KOPT-K1 (cell line): Measurements from ENCODE around the gene ASIC4.

Experiments used
- H3K27ac ChIP-seq: fragments of 200-600 bp; sonication (generic); 2 replicates; pipeline ENCODE4 v1.5.1; 2016; ENCODE audit warnings: antibody characterized with exemption, mild to moderate bottlenecking, low read depth, low read length; ENCODE audit not compliant: poor library complexity, severe bottlenecking
- H3K36me3 ChIP-seq: fragments of 200-600 bp; sonication (generic); 2 replicates; pipeline ENCODE4 v1.5.1; 2017; ENCODE audit warnings: antibody characterized with exemption, mild to moderate bottlenecking, low read length, moderate library complexity; ENCODE audit not compliant: insufficient read depth
- H3K9me3 ChIP-seq: fragments of 200-600 bp; sonication (generic); 2 replicates; pipeline ENCODE4 v1.5.1; 2017; ENCODE audit warnings: antibody characterized with exemption, low read length, mild to moderate bottlenecking; ENCODE audit not compliant: insufficient read depth, poor library complexity, severe bottlenecking

The ASIC4 gene

DNA sequence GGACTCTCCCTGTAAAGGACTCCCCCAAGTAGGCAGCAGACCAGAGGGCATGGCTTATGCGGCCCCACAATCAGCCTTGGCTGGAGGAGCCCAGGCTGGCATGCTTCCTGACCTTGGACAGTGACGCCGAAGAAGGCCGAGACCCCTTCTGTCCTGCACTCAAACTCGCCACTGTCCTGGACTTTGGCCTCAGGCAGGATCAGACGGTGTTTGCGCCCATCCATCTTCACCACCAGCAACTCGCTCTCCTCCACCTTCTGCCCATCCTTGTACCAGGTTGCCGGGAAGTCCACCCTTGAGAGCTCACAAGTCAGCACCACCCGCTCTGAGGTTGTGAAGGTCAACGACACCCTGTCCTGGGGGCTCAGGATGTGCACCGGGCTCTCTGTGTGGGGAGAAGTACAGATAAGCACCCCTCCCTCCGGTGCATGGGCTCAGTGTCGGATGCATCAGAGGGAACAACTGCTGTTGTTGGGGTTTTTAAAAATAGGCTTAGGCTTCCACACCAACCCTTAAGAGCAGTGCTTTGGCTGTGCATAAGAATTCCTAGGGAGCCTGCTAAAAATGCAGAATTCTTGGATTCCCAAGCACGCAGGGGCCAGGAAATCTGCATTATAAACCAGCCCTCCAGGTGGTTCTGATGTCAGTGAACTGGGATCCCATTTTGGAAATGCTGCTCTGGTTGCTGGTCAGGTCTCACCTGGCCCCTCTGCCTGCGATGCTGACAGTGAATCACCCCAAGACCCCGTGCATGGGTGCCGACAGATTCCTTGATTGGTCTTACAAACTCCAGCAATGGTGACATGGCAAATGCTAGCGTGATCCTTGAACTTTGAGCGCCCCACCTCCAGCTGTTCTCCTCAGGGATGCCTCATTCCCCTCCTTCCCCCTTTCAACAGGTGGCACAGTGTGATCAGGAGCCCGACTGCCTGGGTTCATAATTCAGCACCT lies 51.1 kb downstream of the ASIC4 start:
- no peaks in the 10 kb centered on the region for H3K9me3 ChIP-seq
- no peaks in the 10 kb centered on the region for H3K36me3 ChIP-seq
- H3K27ac ChIP-seq = no peak overlapping the region

DNA sequence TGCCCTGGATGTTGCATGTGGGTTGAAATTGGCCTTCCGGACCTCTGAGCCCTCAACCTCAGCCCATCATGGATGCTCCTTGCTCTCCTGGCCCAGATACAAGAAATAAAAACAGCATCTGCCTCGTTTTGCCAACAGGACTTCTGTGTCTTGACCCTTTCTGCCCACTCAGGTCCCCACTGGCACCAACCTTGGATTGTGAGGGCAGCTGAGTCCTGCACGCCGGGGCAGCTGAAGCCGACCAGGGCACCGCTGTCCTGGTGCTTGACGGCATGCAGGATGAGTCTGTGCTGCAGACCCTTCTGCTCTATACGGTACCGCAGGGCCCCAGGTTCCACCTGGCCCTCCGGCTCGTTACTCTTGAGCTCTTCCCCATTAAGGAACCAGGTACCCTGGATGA lies 52.4 kb downstream of the ASIC4 start:
- Histone ChIP-seq H3K27ac (no peak overlapping the region), H3K36me3 (no peaks in the 10 kb centered on the region), H3K9me3 (no peaks in the 10 kb centered on the region)

DNA sequence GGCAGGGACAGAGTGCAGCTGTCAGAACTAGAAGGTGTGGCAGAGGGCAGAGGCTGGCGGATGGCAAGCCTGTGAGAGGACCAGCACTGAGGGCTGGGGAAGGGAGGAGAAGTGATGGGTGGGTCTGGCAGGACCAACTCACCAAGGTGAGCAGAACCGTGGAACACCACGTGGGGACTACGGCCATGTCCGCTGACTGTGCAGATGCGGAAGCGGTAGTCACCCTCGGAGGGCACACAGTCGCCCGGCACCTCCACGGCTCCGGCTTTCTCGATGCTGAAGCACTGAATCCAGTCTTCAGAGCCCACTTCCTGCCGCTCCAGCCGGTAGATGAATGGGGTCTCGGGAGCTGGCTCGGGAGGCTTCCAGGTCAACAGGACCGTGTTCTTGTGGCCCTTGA lies 52.8 kb downstream of the ASIC4 start:
- Histone ChIP-seq H3K9me3 (no peaks in the 10 kb centered on the region), H3K36me3 (no peaks in the 10 kb centered on the region), H3K27ac (no peak overlapping the region)

DNA sequence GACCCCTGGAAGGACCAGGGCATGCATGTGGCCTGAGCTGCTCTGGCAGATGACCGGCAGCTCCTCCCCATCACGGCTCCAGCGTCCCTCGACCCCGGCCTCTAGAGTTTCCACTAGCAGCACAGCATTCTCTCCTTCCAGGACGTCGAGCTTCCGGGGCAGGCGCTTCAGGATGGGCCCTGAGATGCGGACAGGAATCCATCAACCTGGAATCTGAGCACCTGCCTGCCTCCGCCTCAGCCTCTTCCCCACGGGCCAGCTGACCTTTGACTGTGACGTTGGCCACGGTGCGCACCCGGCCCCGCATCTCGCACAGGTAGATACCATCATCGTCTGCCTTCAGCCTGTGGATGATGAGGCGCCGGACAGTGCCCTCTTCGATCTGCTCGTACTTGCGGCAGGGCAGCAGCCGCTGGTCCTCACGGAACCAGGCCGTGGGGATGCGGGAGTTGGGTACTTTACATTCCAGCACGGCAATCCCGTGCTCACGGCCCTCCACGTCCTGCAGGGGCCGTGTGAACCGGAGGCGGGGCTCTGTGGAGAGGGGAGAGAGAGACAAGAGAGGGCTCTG lies 53.6 kb downstream of the ASIC4 start:
- no peaks in the 10 kb centered on the region for H3K36me3 ChIP-seq
- H3K9me3 ChIP-seq = no peaks in the 10 kb centered on the region
- no peak overlapping the region for H3K27ac ChIP-seq

DNA sequence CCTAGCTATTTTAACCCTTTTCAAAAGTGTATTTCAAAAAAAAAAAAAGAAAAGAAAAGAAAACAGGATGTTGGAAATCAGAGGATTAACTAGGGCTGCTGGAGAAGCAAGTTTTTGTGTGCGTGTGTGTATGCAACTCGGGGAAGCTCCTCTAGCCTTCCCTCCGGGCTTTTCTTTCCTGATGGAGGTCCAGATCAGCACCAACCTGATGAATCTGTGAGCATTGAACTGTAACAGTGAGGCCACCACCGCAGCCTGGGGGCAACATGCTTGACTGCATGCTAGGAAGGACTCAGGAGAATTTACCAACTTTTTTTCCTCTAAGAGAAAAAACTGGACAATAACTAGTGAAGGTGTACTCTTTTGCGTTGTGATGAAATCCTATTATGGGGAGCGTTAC lies 54.8 kb downstream of the ASIC4 start:
- Histone ChIP-seq H3K9me3 (no peaks in the 10 kb centered on the region), H3K27ac (no peak overlapping the region), H3K36me3 (no peaks in the 10 kb centered on the region)

DNA sequence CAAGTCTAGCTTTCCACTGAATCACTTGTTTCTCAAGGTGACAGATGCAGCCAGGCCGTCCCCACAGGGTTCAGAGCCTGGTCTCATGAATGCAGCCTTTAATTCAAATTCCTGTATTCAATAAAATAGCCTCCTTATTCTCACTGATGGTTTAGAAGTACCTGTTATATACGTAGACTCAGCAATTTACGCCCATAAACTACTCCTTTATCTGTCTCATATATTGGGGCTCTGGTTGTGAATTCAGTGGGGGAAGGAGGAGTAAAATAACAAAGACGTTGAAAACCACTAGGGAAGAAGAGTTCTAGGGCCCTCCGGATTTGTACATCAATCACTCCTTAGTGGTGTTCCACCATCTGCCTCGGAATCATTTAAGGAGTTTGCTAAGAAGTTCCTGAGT lies 55.4 kb downstream of the ASIC4 start:
- Histone ChIP-seq H3K9me3 (no peaks in the 10 kb centered on the region), H3K27ac (no peak overlapping the region)

DNA sequence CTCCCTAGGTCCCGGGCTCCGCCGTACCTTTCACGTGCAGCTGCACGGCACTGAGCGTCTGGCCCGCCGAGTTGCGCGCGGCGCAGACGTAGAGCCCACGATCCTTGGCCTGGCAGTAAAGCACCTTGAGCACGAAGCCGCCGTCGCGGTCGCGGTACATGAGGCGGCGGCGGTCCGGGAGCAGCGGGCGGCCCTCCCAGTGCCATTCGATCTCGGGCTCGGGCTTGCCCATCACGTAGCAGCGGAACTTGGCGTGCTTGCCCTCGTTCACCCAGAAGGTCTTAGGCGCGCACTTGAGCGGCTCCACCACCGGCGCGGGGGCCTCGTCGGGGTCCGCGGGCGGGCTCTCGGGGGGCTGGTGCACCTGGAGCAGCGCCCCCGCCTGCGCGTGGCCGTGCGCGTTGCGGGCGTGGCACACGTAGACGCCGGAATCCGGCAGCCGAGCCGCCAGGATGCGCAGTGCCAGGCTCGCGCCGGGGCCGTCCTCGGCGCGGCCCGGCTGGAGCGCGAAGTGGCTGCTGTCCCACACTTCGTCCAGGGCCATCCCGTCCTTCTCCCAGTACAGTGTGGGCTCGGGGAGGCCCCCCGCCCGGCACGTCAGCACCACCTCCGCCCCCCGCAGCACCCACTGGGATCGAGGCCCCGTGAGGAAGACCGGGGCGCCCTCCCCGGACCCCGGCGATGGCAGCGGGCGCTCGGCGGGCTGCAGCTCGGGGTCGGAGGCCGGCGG lies 56.1 kb downstream of the ASIC4 start:
- no peaks in the 10 kb centered on the region for H3K9me3 ChIP-seq
- no peaks in the 10 kb centered on the region for H3K36me3 ChIP-seq
- H3K27ac ChIP-seq = no peak overlapping the region

More for the DNA sequence above, 55.4 kb downstream of the ASIC4 start:
- no peaks in the 10 kb centered on the region for H3K36me3 ChIP-seq

DNA sequence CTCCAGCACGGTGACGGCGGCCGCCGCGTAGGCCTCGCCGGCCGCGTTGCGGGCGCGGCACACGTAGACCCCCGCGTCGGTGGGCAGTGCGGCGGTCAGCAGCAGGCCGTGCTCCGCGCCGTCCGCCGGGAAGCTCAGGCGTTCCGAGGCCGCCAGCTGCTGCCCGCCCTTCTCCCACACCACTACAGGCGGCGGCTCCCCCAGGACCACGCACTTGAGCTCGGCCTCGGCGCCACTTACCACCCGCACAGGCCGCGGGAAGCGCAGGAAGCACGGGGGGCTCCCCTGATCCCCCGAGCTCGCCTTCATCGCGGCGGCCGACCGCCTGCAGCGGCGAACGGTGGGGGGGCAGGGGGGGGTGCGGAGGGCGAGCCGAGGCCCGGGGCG lies 56.6 kb downstream of the ASIC4 start:
- H3K27ac ChIP-seq = no peak overlapping the region
- H3K36me3 ChIP-seq = no peaks in the 10 kb centered on the region
- H3K9me3 ChIP-seq = no peaks in the 10 kb centered on the region

DNA sequence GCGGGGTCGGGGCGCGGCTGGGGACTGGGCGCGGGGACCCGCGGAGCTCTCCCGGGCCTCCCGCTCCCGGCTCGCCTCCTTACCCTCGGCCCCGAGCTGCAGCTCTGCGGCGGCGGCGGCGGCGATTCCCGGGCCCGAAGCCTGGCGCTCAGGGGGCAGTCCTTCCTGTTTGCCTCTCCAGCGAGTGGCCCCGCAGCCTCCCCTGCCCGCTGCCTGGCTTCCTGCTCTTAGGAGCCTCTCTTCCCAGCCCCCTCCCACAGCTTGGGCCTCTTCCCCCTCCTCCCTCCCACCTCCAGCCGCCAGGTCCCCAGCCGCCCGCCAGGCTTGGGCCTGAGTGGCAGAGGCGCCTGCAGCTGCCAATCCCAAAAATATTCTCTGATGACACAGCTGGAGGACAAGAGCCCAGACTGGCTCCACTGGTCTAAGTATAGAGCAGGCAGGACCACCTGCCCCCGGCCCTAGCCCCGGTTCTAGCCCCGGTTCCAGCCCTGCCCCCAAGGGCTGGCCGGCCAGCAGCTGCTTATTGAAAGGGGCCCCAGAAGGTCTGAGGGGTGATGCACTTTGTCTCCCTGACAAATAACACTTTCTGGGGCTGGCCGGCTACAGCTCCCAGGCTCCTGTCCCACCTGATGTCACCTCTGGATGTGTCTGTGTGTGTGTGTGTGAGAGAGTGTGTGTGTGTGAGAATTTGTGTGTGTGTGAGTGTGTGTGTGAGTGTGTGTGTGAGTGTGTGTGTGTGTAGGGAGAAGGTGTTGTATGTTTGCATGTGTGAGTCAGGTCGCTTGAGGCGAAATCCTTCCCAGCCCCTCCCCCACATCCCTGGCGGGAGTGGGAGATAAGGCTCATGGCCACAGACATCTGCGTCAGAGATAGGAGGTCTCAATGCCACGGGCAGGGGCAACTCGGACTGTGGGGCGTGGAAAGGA lies 57.3 kb downstream of the ASIC4 start, which contains the start of gene OBSL1:
OBSL1 (minus strand) TSS at position 229 of the 926 bp plus-strand sequence. CDS start 307 bp downstream, outside the sequence.
- Histone ChIP-seq H3K27ac (no peak within 1 kb of the TSS), H3K36me3 (no peaks in the 10 kb centered on the region), H3K9me3 (no peaks in the 10 kb centered on the region)

DNA sequence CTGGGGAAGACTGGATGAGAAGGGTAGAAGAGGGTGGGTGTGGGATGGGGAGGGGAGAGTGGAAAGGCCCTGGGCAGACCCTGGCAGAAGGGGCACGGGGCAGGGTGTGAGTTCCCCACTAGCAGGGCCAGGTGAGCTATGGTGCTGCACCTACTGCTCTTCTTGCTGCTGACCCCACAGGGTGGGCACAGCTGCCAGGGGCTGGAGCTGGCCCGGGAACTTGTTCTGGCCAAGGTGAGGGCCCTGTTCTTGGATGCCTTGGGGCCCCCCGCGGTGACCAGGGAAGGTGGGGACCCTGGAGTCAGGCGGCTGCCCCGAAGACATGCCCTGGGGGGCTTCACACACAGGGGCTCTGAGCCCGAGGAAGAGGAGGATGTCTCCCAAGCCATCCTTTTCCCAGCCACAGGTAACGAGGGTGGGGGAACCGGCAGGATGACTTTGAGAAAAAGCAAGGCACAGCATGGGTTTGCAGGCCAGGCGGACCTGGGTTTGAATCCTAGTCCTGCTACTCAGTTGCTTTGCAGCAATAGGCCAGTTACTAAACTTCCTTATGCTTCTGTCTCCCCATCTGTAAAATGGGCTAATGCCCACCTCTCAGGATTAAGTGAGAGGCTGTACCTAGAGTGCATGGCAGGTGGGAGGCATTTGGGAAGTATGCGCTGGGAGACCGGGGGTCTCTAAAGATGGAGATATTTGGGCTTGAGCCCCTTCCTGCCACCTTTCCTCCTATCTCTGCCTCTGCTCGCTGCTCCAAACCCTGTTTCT lies 58.1 kb downstream of the ASIC4 start, which contains the start of gene INHA:
INHA (plus strand) TSS at position 74 of the 765 bp plus-strand sequence; CDS start at position 139, 65 bp downstream.
- Histone ChIP-seq H3K36me3 (no peaks in the 10 kb centered on the region), H3K9me3 (no peaks in the 10 kb centered on the region), H3K27ac (no peak within 1 kb of the TSS)

DNA sequence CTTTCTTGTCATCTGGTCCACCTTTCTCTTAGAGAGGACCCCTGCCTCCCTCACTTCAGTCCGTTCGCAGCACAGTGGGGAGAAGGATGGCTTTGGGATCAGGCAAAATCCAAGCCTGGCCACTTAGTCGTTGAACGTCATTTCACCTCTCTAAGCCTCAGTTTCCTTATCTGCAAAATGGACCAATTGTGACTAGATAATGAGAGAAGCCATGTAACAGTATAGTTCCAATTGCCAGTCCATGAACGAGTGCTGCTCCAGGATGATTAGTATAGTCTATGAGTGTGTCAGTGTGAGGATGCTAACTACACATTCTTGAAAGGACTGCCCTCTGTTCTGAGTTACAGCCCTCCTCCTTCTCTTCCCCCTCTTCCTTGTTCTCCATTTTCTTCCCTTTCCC lies 58.9 kb downstream of the ASIC4 start:
- Histone ChIP-seq H3K36me3 (no peaks in the 10 kb centered on the region), H3K27ac (no peak overlapping the region), H3K9me3 (no peaks in the 10 kb centered on the region)

DNA sequence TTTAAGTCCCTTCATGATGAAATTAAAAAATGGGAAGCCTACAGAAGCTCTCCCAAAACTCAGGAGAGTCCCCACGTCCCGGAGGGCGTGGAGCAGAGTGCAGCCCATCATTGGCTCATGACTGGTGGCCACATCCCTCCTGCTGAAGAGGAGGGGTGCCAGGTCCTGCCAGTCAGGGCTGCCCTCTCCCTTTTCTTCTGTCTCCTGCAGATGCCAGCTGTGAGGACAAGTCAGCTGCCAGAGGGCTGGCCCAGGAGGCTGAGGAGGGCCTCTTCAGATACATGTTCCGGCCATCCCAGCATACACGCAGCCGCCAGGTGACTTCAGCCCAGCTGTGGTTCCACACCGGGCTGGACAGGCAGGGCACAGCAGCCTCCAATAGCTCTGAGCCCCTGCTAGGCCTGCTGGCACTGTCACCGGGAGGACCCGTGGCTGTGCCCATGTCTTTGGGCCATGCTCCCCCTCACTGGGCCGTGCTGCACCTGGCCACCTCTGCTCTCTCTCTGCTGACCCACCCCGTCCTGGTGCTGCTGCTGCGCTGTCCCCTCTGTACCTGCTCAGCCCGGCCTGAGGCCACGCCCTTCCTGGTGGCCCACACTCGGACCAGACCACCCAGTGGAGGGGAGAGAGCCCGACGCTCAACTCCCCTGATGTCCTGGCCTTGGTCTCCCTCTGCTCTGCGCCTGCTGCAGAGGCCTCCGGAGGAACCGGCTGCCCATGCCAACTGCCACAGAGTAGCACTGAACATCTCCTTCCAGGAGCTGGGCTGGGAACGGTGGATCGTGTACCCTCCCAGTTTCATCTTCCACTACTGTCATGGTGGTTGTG lies 60.4 kb downstream of the ASIC4 start:
- Histone ChIP-seq H3K27ac (no peak overlapping the region), H3K36me3 (no peaks in the 10 kb centered on the region), H3K9me3 (no peaks in the 10 kb centered on the region)
